ENCODE results near the gene LCLAT1. TPM values are rescaled to one million over a fixed set of nuclear protein-coding genes. Genes with fewer than 3 reads are reported as not detected.
"Not testable (repeated sequence)": the region's sequence is repeated elsewhere in the genome, so short reads cannot be mapped to it uniquely, and the experiment has no call there.

The LCLAT1 gene
- total RNA-seq, 4 donors from 2014 or later: 10.3 to 20.6 (median 17.7) TPM

DNA sequence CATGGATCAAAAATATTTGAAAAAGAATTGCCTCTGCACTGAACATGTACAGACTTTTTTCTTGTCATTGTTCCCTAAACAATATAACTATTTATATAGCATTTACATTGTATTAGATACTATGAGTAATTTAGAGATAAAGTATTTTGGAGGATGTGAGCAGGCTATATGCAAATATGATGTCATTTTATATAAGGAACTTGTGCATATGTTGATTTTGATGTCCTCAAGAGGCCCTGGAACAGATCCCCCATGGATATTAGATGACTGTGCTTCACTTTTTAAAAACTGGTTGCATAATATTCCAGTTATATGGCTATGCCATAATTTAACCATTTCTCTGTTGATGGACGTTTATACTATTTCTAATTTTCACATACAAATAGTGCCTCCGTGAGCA is 16.5 kb downstream of the LCLAT1 start:
- Histone ChIP-seq H3K9me3 (no peaks in the 10 kb centered on the region), H3K36me3 (no peaks in the 10 kb centered on the region), H3K4me3 (no peak overlapping the region), H3K27me3 (no peaks in the 10 kb centered on the region), H3K4me1 (no peaks in the 10 kb centered on the region), H3K27ac (no peak overlapping the region)
- no peak for TF ChIP-seq POLR2A (IDR thresholded peaks at IDR 0.05)
- TF ChIP-seq, protein P1, sequence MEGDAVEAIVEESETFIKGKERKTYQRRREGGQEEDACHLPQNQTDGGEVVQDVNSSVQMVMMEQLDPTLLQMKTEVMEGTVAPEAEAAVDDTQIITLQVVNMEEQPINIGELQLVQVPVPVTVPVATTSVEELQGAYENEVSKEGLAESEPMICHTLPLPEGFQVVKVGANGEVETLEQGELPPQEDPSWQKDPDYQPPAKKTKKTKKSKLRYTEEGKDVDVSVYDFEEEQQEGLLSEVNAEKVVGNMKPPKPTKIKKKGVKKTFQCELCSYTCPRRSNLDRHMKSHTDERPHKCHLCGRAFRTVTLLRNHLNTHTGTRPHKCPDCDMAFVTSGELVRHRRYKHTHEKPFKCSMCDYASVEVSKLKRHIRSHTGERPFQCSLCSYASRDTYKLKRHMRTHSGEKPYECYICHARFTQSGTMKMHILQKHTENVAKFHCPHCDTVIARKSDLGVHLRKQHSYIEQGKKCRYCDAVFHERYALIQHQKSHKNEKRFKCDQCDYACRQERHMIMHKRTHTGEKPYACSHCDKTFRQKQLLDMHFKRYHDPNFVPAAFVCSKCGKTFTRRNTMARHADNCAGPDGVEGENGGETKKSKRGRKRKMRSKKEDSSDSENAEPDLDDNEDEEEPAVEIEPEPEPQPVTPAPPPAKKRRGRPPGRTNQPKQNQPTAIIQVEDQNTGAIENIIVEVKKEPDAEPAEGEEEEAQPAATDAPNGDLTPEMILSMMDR (IDR thresholded peaks at IDR 0.05): no peak
- no peak for TF ChIP-seq EP300 (IDR thresholded peaks at IDR 0.05)
- no peak for TF ChIP-seq POLR2AphosphoS5 (IDR thresholded peaks at IDR 0.05)
- DNase-seq (ENCODE audit: low spot score in 2 of 2): no peak
- 48% methylated on average over 2 of the region's 2 CpGs for WGBS

DNA sequence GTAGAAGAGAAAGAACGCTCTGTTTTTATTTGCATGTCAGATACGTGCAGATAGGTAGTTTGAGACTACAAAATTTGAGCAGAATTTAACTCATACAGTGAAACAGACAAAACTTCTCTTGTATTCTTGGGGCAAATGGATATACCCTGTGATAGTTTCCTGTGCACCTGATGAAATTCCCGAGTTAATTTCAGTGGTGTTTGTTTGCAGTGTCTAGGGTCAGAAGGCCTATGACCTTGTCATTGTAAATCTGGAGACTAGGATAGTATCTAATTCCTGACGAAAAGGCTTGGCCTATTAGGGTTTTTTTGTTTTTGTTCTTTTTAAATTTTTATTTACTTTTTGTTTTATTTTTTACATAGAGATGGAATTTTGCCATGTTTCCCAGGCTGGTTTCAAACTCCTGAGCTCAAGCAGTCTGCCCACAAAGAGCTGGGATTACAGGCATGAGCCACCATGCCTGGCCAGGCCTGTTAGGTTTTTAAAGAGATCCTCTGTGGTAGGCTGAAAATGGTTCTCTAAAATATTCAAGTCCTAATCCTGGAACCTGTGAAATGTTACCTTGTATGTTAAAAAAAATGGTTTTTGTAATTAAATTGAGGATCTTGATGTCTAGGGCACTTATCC is 17.6 kb downstream of the LCLAT1 start:
- Histone ChIP-seq H3K4me3 (no peak overlapping the region), H3K27me3 (no peaks in the 10 kb centered on the region), H3K27ac (no peak overlapping the region), H3K36me3 (no peaks in the 10 kb centered on the region), H3K9me3 (no peaks in the 10 kb centered on the region), H3K4me1 (no peaks in the 10 kb centered on the region)
- WGBS: 69% methylated on average over 4 of the region's 4 CpGs
- no peak for TF ChIP-seq POLR2A (IDR thresholded peaks at IDR 0.05)
- no peak for TF ChIP-seq POLR2AphosphoS5 (IDR thresholded peaks at IDR 0.05)
- TF ChIP-seq EP300 (IDR thresholded peaks at IDR 0.05): no peak
- TF ChIP-seq, protein P1 (IDR thresholded peaks at IDR 0.05): no peak
- DNase-seq (ENCODE audit: low spot score in 2 of 2): no peak

DNA sequence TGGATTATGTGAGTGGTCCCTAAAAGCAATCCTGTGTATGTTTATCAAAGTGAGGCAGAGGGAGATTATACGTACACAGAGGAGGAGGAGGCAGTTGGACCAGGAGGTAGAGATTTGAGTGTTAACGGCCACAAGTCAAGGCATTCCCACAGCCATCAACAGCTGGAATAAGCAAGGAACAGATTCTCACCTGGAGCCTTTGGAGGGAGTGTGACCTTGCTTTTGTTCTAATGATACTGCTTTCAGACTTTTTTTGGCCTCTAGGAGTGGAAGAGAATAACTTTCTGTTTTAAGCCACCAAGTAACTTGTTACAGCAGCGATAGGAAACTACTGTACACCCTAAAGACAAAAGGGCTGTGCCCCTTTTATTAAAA is 18.1 kb downstream of the LCLAT1 start:
- no peak for TF ChIP-seq POLR2AphosphoS5 (IDR thresholded peaks at IDR 0.05)
- no peak for TF ChIP-seq EP300 (IDR thresholded peaks at IDR 0.05)
- TF ChIP-seq POLR2A (IDR thresholded peaks at IDR 0.05): no peak
- TF ChIP-seq, protein P1 (IDR thresholded peaks at IDR 0.05): no peak
- no peaks in the 10 kb centered on the region for H3K27me3 ChIP-seq
- 74% methylated on average over 3 of the region's 3 CpGs for WGBS
- no peak for DNase-seq (ENCODE audit: low spot score in 2 of 2)
- no peak overlapping the region for H3K27ac ChIP-seq
- H3K4me1 ChIP-seq: no peaks in the 10 kb centered on the region
- H3K9me3 ChIP-seq: no peaks in the 10 kb centered on the region
- no peak overlapping the region for H3K4me3 ChIP-seq
- H3K36me3 ChIP-seq: no peaks in the 10 kb centered on the region

DNA sequence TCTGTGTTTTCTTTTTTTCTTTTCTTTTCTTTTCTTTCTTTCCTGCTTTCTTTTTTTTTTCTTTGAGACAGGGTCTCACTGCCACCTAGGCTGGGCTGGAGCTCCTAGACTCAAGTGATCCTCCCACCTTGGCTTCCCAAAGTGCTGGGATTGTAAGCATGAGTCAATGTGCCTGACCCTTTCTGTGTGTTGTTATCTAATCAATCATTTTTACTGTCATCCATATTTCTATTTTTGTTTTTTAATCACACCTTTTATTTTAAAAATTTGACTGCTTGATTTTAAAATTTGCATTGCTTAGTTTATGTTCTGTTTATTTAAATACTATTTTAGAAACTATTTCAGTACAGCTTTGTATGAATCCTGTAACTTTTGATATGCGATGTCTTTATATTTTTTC is 19.2 kb downstream of the LCLAT1 start:
- DNase-seq (ENCODE audit: low spot score in 2 of 2): no peak
- no peak overlapping the region for H3K4me3 ChIP-seq
- TF ChIP-seq POLR2A (IDR thresholded peaks at IDR 0.05) (no peak), POLR2AphosphoS5 (IDR thresholded peaks at IDR 0.05) (no peak), EP300 (IDR thresholded peaks at IDR 0.05) (no peak)
- TF ChIP-seq, protein P1 (IDR thresholded peaks at IDR 0.05): no peak
- H3K27me3 ChIP-seq: no peaks in the 10 kb centered on the region
- WGBS: 100% methylated on average over 1 of the region's 1 CpG
- no peaks in the 10 kb centered on the region for H3K36me3 ChIP-seq
- no peaks in the 10 kb centered on the region for H3K9me3 ChIP-seq
- no peaks in the 10 kb centered on the region for H3K4me1 ChIP-seq
- no peak overlapping the region for H3K27ac ChIP-seq

DNA sequence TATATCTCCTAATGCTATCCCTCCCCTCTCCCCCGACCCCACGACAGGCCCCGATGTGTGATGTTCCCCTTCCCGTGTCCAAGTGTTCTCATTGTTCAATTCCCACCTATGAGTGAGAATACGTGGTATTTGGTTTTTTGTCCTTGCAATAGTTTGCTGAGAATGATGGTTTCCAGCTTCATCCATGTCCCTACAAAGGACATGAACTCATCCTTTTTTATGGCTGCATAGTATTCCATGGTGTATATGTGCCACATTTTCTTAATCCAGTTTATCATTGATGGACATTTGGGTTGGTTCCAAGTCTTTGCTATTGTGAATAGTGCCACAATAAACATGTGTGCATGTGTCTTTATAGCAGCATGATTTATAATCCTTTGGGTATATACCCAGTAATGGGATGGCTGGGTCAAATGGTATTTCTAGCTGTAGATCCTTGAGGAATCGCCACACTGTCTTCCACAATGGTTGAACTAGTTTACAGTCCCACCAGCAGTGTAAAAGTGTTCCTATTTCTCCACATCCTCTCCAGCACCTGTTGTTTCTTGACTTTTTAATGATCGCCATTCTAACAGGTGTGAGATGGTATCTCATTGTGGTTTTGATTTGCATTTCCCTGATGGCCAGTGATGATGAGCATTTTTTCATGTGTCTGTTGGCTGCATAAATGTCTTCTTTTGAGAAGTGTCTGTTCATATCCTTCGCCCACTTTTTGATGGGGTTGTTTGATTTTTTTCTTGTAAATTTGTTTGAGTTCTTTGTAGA is 20.2 kb downstream of the LCLAT1 start:
- H3K4me3 ChIP-seq; H3K27me3 ChIP-seq; H3K27ac ChIP-seq; H3K9me3 ChIP-seq; H3K36me3 ChIP-seq; DNase-seq (ENCODE audit: low spot score in 2 of 2); H3K4me1 ChIP-seq: not testable (repeated sequence)
- 92% methylated on average over 8 of the region's 8 CpGs for WGBS

Measured in suprapubic skin (tissue), 4 donors.